Activated naive CD4-positive, alpha-beta T cell treated with anti-CD3 and anti-CD28 coated beads, Interleukin-2, amount 50 U/mL, for 16 hours (primary cell): ENCODE results near the gene PTPRH.
"Not testable (repeated sequence)": the region's sequence is repeated elsewhere in the genome, so short reads cannot be mapped to it uniquely, and the experiment has no call there.

Experiments used
- DNase-seq: peaks from one replicate; pipeline ENCODE4 v3.0.0-alpha.2; 2020

PTPRH gene

DNA sequence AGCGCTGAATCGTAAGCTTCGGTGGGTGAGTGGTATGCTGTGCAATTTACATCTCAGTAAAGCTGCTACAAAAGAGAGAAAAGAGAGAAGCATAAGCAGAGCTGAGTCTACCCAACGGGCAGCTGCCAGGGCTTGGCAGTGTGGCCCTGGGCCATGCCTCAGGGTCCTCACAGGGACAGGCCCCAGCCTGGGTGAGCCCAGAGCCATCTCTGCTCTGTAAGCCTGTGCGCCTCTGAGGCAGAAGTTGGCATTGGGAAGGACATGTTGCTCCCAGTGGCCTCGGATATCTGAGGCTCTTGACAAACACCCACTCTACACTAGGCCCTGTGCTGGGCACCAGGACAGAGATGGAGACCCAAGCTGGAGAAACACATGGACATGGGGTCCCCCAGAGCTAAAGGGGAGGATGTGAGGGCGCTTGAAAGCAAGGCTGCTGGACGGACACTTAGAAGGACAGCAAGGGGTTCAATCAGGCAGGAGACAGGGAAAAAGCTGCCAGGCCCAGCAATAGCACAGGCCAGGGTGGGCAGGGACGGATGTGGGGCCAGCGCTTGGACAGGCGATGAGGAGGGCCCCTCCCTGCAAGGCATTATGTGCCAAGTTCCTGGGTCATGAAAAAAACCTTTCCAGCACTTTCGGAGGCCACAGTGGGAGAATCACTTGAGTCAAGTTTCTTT lies 34.8 kb upstream of the PTPRH start:
- DNase-seq = no peak

- DNase-seq = no peak
These were observed 33.2 kb upstream of the PTPRH start for GRCh38 chr19:55242517-55242916.

GRCh38 chr19:55241935-55242464 lies 32.7 kb upstream of the PTPRH start:
- no peak for DNase-seq

DNA sequence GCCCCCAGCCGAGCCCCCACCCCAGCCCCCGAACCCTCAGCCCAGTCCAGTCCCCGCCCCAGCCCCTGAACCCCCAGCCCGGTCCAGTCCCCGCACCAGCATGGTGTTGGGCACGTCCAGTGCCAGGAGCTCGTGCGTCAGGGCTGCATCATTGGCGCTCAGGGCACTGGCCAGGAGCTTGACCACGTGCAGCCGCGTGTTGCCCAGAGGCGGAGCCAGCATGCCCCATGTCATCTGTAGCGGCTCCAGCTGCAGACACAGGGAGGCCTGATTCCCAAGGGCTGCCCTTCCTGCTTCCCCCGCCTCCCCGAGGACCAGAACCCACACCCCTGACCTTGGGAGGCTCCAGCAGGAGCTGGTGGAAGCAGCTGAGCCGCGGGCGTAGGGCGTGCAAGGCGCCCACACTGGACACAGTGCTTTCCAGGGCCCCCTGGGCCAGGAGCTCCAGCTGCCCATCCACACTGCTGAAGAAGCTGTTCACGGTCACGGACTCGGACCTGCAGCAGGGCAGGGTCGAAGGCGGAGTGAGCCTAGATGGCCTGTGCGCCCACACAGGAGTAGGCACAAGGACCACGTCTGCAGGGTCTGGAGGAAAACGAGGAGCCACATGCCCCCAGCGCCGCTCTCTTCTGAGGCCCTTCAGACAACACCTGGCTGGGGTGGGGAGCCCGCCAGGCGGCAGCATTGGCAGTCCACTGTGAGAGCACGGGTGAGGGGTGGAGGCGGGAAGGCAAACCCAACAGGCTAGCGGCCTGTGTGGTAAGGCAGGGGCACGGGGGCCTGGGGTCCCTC lies 32.0 kb upstream of the PTPRH start:
- no peak for DNase-seq

- DNase-seq = no peak
These were observed 31.4 kb upstream of the PTPRH start for GRCh38 chr19:55240713-55241020.

- DNase-seq = no peak
These were observed 29.7 kb upstream of the PTPRH start for GRCh38 chr19:55239004-55239403.

GRCh38 chr19:55238030-55238429 lies 28.7 kb upstream of the PTPRH start:
- no peak for DNase-seq

GRCh38 chr19:55232986-55233385 lies 23.7 kb upstream of the PTPRH start:
- no peak for DNase-seq

DNA sequence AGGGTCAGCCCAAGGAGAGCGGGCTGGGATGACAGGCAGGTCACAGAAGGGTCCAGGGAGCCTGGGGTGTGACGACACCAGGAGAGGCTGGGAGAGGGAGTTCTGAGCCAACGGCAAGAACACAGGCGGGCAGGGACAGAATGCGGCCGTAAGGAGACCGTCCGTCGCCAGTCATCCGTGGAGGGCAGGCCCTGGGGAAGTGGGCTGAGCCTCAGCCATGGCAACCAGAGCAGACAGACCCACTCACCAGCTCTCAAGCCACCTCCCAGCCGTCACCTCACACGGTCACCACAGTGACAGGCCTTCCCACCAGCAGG lies 22.9 kb upstream of the PTPRH start:
- no peak for DNase-seq

- DNase-seq = no peak
These were observed 22.3 kb upstream of the PTPRH start for GRCh38 chr19:55231391-55232285.

- DNase-seq = no peak
These were observed 21.5 kb upstream of the PTPRH start for GRCh38 chr19:55230780-55231179.

GRCh38 chr19:55230329-55230728 lies 21.0 kb upstream of the PTPRH start:
- DNase-seq = no peak

DNA sequence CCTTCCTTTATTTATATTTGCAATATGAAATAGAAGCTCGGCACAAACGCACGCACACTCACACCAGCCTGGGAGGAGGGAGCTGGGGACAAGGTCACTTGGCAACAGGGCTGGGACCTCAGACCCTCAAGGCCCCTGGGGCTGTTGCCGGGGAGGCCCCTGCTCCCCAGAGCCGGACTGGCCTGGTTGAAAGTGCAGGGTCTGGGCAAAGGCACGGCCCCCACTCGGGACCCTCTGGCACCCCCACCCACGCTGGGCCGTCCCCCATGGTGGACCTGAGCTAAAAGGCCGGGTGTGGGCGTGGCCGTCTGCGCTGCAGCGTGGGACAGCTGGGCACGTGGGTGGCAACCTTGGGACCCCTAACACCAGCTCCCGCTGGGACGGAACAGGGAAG lies 20.5 kb upstream of the PTPRH start:
- no peak for DNase-seq

DNA sequence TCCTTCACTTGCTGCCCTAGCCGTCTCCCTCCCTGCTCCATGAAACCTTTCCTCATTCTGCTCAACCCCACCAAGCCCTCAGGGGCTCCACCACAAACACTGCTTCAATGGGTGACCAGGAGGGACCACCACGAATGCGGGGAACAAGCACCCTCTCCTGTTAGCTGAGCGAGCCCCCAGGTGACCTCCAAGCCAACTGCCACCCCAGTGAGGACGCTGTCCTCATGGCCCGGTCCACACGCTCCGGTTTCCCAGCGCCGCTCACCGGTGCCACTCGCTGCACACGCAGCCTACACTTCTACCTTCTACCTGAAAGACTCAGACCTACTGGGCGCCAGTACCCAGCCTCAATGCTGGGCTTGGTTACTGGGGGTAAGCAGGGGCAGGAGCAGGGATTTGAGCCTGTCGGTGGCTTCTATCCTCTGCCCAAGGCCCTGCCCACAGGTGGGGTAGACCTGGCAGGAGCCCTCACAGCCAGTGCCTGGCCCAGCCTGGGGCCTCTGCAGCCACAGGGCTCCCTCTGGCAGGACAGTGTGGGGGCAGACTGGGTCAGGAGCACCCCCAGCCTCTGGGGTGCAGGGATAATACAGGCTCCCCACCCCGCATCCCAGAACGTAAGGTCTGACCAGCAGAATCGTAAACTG lies 20.0 kb upstream of the PTPRH start:
- no peak for DNase-seq

DNA sequence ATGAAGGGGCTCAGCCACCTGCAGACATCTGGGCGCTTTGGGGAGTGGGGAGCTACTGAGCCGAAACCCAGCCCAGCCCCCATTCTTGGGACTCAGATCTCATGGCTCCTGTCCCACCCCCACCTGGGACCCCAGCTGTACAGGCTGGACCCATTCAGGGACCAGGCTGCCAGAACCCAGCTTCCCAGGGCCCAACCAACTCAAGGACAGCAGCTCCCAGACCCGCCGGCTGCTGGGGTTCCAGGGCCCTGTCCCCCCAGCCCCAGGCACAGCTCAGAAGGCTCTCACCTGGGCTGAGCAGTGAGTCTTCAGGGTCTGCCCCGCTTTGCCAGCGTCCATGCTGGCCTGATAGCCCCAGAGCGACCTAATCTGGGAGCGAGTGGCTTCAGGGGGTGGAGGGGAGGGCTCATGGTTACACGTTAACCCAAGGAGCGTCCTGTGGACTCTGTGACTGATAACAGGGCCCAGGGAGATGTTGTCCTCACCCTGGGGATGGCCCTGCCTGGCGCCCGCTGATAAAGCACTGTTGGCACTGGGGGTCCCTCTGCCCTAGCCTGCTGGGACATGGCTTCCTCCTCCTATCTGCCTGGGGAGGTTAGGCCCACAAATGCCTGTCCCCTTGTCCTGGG lies 19.2 kb upstream of the PTPRH start, which contains the start of gene TMEM86B:
Gene TMEM86B, minus strand, starts transcription at position 361 of the 629 bp plus-strand sequence. Its CDS starts 22 bp downstream, at position 339.
- DNase-seq = no peak

DNA sequence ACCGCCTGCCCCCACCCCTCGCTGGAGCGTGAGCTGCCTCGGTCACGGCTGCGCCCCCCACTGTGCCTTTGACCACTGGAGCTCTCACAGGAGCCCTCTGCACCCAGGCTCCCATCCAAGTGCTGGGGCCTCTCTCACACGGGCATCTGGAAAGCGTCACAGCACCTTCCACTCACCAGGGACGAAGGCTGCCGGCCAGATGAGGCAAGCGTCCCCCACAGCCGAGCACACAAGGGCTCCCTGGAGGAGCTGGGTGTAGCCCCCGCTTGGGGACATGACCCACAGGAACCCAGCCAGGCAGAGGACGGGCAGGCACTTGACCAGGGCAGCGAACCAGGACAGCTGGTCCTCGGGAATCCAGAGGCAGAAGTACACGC lies 18.7 kb upstream of the PTPRH start:
- DNase-seq = no peak

DNA sequence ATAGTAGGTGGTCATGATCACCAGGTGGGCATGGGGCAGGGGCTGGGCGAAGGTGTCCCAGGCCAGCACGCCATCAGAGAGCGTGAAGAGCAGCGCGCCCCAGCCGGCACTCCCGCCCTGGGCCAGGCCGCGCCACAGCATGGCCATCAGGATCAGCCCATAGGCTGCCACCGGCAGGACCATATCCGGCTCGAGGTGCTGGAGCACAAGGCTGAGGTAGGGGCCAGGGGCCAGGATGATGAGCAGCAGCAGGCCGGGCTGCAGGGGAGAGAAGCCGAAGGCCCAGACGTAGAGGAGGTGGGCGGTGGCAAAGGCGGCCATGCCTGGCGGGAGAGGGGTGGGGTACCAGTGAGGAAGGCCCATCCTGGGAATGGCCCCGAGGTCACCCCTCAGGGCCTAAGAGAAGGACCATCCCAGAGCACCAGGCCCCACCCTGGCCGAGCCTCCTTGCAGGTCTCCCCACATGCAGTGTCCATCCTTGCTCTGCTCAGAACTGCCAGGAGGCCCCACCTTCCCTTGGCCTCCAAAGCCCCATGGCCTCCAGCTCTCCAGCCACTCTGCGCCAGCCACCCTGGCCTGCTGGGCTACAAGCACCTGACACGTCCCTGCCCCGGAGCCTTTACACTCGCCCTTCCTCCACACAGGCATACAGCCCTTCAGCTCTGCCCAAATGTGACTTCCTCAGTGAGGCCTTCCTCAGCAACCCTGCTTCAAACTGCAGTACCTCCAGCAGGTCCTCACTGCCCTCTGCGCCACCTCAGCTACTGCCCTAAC lies 18.1 kb upstream of the PTPRH start:
- DNase-seq = no peak

DNA sequence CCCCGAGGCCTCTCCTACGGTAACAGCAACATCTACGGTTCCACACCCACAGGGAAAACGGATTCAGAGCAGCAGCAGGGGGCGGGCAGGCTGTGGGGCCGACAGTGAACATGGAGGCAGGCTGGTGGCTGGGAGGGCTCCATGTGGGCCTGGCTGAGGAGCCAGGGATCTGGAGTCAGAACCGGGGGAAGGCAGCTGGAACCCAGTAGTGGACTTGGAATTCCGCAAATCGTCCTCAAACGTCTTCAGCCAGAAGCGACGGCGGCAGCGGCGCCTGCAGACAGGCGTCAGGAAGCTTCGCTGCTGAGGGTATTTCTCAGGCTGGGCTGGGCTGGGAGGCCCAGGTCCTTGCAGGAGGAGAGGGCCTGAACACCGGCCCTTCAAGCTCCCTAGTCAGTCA lies 17.5 kb upstream of the PTPRH start:
- no peak for DNase-seq

DNA sequence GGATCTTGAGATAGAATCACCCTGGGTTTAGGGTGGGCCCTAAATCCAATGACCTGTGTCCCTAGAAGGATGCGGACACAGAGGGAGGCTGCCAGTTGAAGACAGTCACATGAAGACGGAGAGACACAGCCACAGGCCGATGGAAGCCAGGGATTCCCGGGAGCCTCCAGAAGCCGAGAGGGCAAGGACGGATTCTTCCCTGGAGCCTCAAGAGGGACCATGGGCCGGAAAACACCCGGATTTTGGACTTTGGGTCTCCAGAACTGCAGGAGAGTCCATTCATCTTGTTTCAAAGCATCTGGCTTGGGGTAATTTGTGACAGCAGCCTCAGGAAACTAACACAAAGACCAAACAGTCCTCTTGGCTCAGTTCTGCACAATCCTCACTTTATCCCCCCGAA lies 17.0 kb upstream of the PTPRH start:
- no peak for DNase-seq

- no peak for DNase-seq
These were observed 16.2 kb upstream of the PTPRH start for GRCh38 chr19:55225415-55225958.

GRCh38 chr19:55224679-55225414 lies 15.5 kb upstream of the PTPRH start:
- DNase-seq = not testable (repeated sequence)
